ENCODE results near the gene RNF187.

DNA sequence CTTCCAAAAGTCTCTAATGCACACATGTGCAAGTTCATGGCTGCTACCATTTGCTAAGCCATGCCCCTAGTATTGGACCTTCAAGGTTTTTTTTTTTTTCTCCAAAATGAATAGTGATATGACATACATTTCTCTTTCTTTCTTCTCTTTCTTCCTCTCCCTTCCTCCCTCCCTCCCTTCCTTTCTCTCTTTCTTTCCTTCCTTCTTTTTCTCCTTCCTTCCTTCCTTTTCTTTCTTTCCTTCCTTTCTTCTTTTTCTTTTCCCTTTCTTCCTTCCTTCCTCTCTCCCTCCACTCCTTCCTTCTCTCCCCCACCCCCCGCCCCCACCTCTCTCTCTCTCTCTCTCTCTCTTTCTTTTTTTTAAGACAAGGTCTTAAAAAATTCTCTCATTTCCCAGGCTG, 3.4 kb upstream of the RNF187 start:
- TF ChIP-seq, protein P1, sequence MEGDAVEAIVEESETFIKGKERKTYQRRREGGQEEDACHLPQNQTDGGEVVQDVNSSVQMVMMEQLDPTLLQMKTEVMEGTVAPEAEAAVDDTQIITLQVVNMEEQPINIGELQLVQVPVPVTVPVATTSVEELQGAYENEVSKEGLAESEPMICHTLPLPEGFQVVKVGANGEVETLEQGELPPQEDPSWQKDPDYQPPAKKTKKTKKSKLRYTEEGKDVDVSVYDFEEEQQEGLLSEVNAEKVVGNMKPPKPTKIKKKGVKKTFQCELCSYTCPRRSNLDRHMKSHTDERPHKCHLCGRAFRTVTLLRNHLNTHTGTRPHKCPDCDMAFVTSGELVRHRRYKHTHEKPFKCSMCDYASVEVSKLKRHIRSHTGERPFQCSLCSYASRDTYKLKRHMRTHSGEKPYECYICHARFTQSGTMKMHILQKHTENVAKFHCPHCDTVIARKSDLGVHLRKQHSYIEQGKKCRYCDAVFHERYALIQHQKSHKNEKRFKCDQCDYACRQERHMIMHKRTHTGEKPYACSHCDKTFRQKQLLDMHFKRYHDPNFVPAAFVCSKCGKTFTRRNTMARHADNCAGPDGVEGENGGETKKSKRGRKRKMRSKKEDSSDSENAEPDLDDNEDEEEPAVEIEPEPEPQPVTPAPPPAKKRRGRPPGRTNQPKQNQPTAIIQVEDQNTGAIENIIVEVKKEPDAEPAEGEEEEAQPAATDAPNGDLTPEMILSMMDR (IDR thresholded peaks at IDR 0.05; ENCODE audit: poor library complexity) = no peak
- TF ChIP-seq EZH2 (IDR thresholded peaks at IDR 0.05; ENCODE audit: borderline replicate concordance) (no peak), EZH2phosphoT487 (IDR thresholded peaks at IDR 0.05; ENCODE audit: low read depth, severe bottlenecking, unreplicated experiment) (no peak)

All from hepatocyte (in vitro differentiated cells).